ENCODE results near the gene SLC2A5. TPM values are rescaled to one million over a fixed set of nuclear protein-coding genes. Genes with fewer than 3 reads are reported as not detected.

SLC2A5 gene
- 100 to 1,000 TPM in 3 of 4 donors, 10 to 100 TPM in 1; 12.4 to 730 (median 340) TPM for total RNA-seq

DNA sequence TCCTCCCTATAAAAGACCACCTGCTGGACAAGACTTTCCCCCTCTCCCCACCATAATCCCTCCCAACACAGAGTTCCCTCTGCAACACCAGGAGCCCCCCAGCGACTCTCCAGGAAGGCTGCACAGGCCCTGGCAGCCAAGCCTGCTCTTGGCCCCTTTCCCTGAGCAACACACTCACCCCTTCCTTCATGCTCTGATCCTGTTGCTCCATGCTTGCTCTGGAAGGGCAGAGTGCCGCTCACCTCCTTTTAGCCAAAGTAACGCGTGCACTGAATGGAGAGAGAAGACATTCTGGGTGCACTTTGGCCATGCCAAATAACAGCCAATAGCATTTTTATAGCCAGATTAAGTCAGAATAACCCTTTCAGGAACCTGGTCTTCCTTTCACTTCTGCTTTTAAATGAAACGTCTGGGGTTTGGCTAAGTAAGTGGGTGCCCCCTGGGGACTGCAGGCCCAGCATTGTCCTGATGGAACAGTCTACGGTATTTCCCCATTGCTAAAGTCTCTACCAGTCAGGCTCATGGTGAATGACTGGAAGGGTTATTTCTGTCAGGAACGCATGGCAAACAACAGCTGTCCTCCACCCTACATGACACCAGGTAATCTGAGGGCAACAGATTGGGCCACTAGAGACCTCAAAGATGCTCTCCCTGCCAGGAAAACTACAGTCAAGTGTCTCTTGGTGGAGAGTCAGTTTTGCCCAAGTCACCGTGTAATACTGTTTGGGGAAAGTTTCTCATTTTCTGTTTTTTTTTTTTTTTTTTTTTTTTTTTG, at the start of gene SLC2A5:
Gene SLC2A5 (minus strand): TSS at position 310 of the 775 bp plus-strand sequence. CDS start 99 bp downstream, at position 211.
- H3K36me3 ChIP-seq, result no peaks in the 10 kb centered on the region
- no peaks in the 10 kb centered on the region for H3K27me3 ChIP-seq
- peak within 1 kb of the TSS; percentile 22 to 56 (median 38) for H3K4me3 ChIP-seq
- peak within 1 kb of the TSS; percentile 48 to 91 (median 70) for H3K27ac ChIP-seq
- DNase-seq, result peak; percentile 72 to 79 (median 76)
- no peaks in the 10 kb centered on the region for H3K9me3 ChIP-seq
- peaks cover 0 to 28% (median under 1%) of the 10 kb centered on the region in 4 donors for H3K4me1 ChIP-seq
- TF ChIP-seq POLR2A (IDR thresholded peaks at IDR 0.05) (peak; percentile 87 to 96), CTCF (IDR thresholded peaks at IDR 0.05) (peak in 3 of 6 experiments; percentile 2 to 8 (median 6))

- peaks cover 0 to 6% (median 2%) of the 10 kb centered on the region in 4 donors for H3K4me1 ChIP-seq
- H3K4me3 ChIP-seq, result no peak overlapping the region
- H3K9me3 ChIP-seq, result no peaks in the 10 kb centered on the region
- H3K27me3 ChIP-seq, result no peaks in the 10 kb centered on the region
- no peak overlapping the region for H3K27ac ChIP-seq
- no peak for TF ChIP-seq CTCF (IDR thresholded peaks at IDR 0.05)
- no peak for TF ChIP-seq POLR2A (IDR thresholded peaks at IDR 0.05)
- DNase-seq, result no peak
- no peaks in the 10 kb centered on the region for H3K36me3 ChIP-seq
Observed at GRCh38 chr1:9118186-9118585, 48.8 kb upstream of the SLC2A5 start.

GRCh38 chr1:9115351-9116205, 46.1 kb upstream of the SLC2A5 start:
- no peak for DNase-seq
- Histone ChIP-seq H3K27ac (no peak overlapping the region), H3K27me3 (no peaks in the 10 kb centered on the region), H3K36me3 (peaks cover 0 to 3% (median 0%) of the 10 kb centered on the region in 3 donors), H3K4me3 (no peak overlapping the region), H3K4me1 (peaks cover 0 to 17% (median 0%) of the 10 kb centered on the region in 4 donors), H3K9me3 (no peaks in the 10 kb centered on the region)
- no peak for TF ChIP-seq CTCF (IDR thresholded peaks at IDR 0.05)
- TF ChIP-seq POLR2A (IDR thresholded peaks at IDR 0.05), result no peak

- TF ChIP-seq CTCF (IDR thresholded peaks at IDR 0.05), result no peak
- no peak for TF ChIP-seq POLR2A (IDR thresholded peaks at IDR 0.05)
- H3K36me3 ChIP-seq, result peaks cover 0 to 5% (median 0%) of the 10 kb centered on the region in 3 donors
- no peaks in the 10 kb centered on the region for H3K9me3 ChIP-seq
- DNase-seq, result peak in 1 of 3 donors; percentile 49
- H3K4me3 ChIP-seq, result no peak overlapping the region
- peaks cover 0 to 18% (median 0%) of the 10 kb centered on the region in 4 donors for H3K4me1 ChIP-seq
- H3K27ac ChIP-seq, result peak overlapping the region in 2 of 4 donors; percentile 38 to 45
- no peaks in the 10 kb centered on the region for H3K27me3 ChIP-seq
Observed at GRCh38 chr1:9112961-9113880, 43.8 kb upstream of the SLC2A5 start.

DNA sequence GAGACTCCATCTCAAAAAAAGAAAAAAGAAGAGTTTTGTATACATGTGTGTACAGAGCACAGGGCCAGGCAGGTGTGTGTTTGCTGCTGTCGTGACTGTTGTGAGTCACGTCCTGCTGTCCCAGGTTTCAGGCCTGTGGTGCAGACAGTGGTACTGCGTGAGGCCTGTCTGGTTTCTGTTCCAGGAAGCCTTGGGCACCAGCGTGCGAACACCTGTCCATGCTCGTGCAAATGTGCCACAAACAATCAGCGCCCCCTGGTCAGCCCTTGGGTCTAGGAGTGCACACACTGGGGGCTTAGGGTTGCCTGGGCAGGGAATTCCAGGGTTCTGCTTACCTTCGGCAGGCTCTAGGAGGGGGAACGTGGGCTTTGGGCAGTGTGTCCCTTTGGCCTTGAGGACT, 42.5 kb upstream of the SLC2A5 start:
- TF ChIP-seq CTCF (IDR thresholded peaks at IDR 0.05), result no peak
- no peak for TF ChIP-seq POLR2A (IDR thresholded peaks at IDR 0.05)
- H3K9me3 ChIP-seq, result no peaks in the 10 kb centered on the region
- H3K4me1 ChIP-seq, result peaks cover 0 to 18% (median 0%) of the 10 kb centered on the region in 4 donors
- H3K27me3 ChIP-seq, result no peaks in the 10 kb centered on the region
- DNase-seq, result peak in 1 of 3 donors; percentile 45
- H3K27ac ChIP-seq, result no peak overlapping the region
- no peak overlapping the region for H3K4me3 ChIP-seq
- H3K36me3 ChIP-seq, result peaks cover 0 to 9% (median 0%) of the 10 kb centered on the region in 3 donors

Measured in Peyer's patch (tissue), 4 donors.